Activated naive CD4-positive, alpha-beta T cell treated with anti-CD3 and anti-CD28 coated beads for 36 hours (primary cell): ENCODE results near the gene ZNF816. TPM values are rescaled to one million over a fixed set of nuclear protein-coding genes. Genes with fewer than 3 reads are reported as not detected.
"Not testable (repeated sequence)": the region's sequence is repeated elsewhere in the genome, so short reads cannot be mapped to it uniquely, and the experiment has no call there.

ENCODE experiments used
- CTCF ChIA-PET: fragments of 350-600 bp; sonication (Branson Sonifier 250); formaldehyde crosslinking; loops from one replicate; lab custom pipeline; 2021; ENCODE audit warnings: antibody characterized with exemption; lab: Charles Lee
- DNase-seq: peaks from one replicate; pipeline ENCODE4 v3.0.0-alpha.2; 2020
- H3K27ac Mint-ChIP-seq: one replicate; pipeline ENCODE4 v1.8.0; 2021; ENCODE audit warnings: mild to moderate bottlenecking, mixed read lengths
- H3K27me3 Mint-ChIP-seq: one replicate; pipeline ENCODE4 v1.8.0; 2021; ENCODE audit warnings: low read depth, mixed read lengths
- H3K36me3 Mint-ChIP-seq: one replicate; pipeline ENCODE4 v1.8.0; 2021; ENCODE audit warnings: low read depth, mixed read lengths
- H3K4me1 Mint-ChIP-seq: one replicate; pipeline ENCODE4 v1.8.0; 2021; ENCODE audit warnings: low read depth, mixed read lengths
- H3K4me3 Mint-ChIP-seq: one replicate; pipeline ENCODE4 v1.8.0; 2021; ENCODE audit warnings: mild to moderate bottlenecking, moderate library complexity, mixed read lengths
- H3K9me3 Mint-ChIP-seq: one replicate; pipeline ENCODE4 v1.8.0; 2021; ENCODE audit warnings: mixed read lengths
- intact Hi-C: fragments of 100-400 bp; cut with micrococcal nuclease; formaldehyde crosslinking; loops from one replicate; pipeline ENCODE4 v1.15.1; 2023
- total RNA-seq, 2 experiments: library from RNA; stranded (reverse); gene quantifications; one replicate each; pipeline ENCODE4 v1.2.3, GENCODE V29; 2021

Gene ZNF816
- total RNA-seq, 2 experiments from 2014 or later, result 10.4 to 10.7 TPM

DNA sequence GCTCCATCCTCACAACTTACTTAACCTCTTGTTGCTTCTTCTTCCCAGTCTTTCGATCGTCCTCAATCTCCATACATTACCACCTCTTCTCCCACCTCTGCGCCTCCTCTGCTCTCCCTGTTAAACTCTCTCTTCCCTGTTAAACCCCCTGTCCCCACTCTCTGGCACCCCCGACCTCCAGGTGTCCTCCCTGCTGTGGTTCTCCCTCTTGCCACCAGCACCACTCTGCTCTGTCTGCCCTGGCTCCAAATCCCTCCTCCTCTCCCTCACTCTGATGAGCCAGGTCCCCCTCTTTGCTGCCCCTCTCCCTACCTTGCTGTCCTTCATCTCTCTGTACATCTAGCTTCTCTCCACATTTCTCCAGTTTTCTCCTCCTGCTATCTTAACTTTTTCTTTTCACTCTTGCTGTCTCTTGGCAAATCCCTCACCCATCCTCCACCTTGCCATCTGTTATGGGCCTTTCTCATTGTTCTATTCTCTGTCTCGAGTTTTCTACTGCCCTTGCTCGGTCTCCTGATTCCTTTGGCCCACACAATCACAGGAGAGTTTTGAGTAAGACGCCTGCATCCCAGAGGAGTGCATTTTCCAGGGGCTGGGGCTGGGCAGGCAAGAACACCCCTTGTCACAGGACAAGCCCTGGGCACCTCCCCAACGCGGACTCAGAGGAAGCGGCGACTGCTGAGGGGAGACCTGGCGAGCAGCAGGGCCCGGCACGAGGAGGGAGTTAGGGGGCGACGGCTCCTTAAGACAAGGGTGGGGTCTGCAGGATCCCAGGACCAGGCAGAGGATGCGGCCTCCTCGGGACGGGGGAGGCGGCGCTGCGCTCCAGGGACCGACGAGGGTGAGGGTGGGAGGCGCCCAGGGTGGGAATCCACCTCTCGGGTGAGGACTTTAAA is 29.7 kb upstream of the ZNF816 start:
- Mint-ChIP-seq H3K9me3 (peaks cover 11% of the 10 kb centered on the region), H3K4me1 (peaks cover 13% of the 10 kb centered on the region), H3K4me3 (peak overlapping the region; percentile 77), H3K36me3 (peaks cover 26% of the 10 kb centered on the region), H3K27me3 (peaks cover 2% of the 10 kb centered on the region), H3K27ac (no peak overlapping the region)
- intact Hi-C loops, result loop anchor here (1.0 to 5.0 kb wide), 3 partner anchors 30 to 744 kb away; partner anchors contain the start of gene ZNF816
- DNase-seq, result peak; percentile 9
- CTCF ChIA-PET, result no interaction called here

DNA sequence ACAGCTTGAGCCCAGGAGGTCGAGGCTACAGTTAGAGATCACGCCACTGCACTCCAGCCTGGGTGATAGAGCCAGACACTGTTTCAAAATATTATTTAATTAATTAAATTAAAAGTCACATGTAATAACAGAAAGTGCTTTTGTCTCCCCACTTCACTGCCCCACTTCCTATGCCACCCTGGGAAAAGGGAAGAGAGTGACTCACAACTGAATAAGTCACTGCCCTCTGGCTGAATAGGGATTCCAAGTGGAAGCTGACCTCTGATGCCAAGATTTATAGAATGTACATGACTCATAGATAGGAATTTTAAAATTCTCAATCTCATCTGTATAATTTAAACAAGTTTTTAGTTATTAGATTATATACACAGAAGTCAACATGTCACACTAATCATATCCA is 28.8 kb upstream of the ZNF816 start:
- DNase-seq, result no peak
- Mint-ChIP-seq H3K36me3 (peaks cover 35% of the 10 kb centered on the region), H3K9me3 (peaks cover 19% of the 10 kb centered on the region), H3K4me3 (no peak overlapping the region), H3K27me3 (peaks cover 2% of the 10 kb centered on the region), H3K27ac (no peak overlapping the region), H3K4me1 (peaks cover 13% of the 10 kb centered on the region)
- CTCF ChIA-PET, result no interaction called here
- intact Hi-C loops, result loop anchor here (5.0 kb wide), 1 partner anchor 206 kb away; no protein-coding TSS in a partner anchor

DNA sequence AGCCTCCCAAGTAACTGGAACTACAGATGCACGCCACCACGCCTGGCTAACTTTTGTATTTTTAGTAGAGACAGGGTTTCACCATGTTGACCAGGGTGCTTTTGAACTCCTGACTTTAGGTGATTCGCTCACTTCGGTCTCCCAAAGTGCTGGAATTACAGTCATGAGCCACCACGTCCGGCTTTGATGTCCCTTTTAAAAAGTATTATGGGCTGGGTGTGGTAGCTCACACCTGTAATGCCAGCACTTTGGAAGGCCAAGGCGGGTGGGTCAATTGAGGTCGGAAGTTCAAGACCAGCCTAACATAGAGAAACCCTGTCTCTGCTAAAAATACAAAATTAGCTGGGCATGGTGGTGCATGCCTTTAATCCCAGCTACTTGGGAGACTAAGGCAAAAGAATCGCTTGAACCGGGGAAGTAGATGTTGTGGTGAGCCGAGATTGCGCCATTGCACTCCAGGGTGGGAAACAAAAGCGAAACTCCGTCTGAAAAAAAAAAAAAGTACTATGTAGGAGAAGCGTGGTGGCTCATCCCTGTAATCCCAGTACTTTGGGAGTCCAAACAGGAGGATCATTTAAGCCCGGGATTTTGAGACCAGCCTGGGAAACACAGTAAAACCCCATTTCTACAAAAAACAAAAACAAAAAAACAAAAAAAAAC is 28.2 kb upstream of the ZNF816 start:
- no peak overlapping the region for H3K4me3 Mint-ChIP-seq
- DNase-seq, result no peak
- H3K27ac Mint-ChIP-seq, result no peak overlapping the region
- intact Hi-C loops, result loop anchor here (5.0 kb wide), 1 partner anchor 206 kb away; no protein-coding TSS in a partner anchor
- H3K4me1 Mint-ChIP-seq, result peaks cover 13% of the 10 kb centered on the region
- CTCF ChIA-PET, result no interaction called here
- H3K36me3 Mint-ChIP-seq, result peaks cover 41% of the 10 kb centered on the region
- peaks cover 24% of the 10 kb centered on the region for H3K9me3 Mint-ChIP-seq
- peaks cover 2% of the 10 kb centered on the region for H3K27me3 Mint-ChIP-seq

DNA sequence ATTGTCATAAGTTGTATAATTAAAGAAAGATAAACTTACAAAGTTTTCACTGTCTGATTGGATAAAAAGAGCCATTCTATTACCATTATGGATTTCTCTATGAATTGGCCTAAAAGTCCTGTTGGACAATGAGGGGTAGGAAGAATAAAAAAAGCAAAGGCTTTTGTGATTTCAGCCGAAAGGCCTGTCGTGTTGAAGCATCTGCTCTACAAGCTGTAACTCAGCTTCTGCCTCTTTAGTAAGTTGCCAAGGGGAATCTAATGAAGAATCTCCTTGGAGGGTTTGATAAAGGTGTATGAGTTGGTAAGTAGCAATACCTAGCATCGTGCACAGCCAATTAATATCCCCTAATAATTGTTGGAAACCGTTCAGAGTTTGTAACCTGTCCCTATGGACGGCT is 25.8 kb upstream of the ZNF816 start:
- peaks cover 56% of the 10 kb centered on the region for H3K36me3 Mint-ChIP-seq
- no peak overlapping the region for H3K27ac Mint-ChIP-seq
- H3K9me3 Mint-ChIP-seq, result peaks cover 36% of the 10 kb centered on the region
- H3K27me3 Mint-ChIP-seq, result peaks cover 2% of the 10 kb centered on the region
- intact Hi-C loops, result no loop called here
- CTCF ChIA-PET, result no interaction called here
- peaks cover 13% of the 10 kb centered on the region for H3K4me1 Mint-ChIP-seq
- DNase-seq, result no peak
- no peak overlapping the region for H3K4me3 Mint-ChIP-seq

DNA sequence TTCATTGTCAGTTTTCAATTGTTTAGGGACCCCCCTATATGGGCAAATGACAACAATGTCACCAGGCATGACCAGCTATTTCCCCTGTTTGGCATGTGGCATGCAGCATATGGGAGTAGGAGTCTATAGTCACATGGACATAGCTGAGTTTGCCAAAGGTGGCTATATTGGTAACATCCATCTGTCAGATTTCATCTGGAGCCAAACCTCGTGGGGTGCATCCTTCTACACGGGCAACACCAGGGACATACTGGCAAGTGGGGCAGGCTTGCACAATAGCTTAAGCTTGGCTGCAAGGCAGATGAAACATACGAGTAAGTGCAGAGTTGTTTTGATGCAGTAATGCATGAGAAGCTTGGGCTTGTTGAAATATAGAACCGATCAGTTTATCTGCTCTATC is 24.5 kb upstream of the ZNF816 start:
- H3K27ac Mint-ChIP-seq, result no peak overlapping the region
- peaks cover 57% of the 10 kb centered on the region for H3K36me3 Mint-ChIP-seq
- DNase-seq, result no peak
- H3K27me3 Mint-ChIP-seq, result peaks cover 2% of the 10 kb centered on the region
- H3K9me3 Mint-ChIP-seq, result peaks cover 40% of the 10 kb centered on the region
- CTCF ChIA-PET, result no interaction called here
- peaks cover 4% of the 10 kb centered on the region for H3K4me1 Mint-ChIP-seq
- intact Hi-C loops, result no loop called here
- no peak overlapping the region for H3K4me3 Mint-ChIP-seq

DNA sequence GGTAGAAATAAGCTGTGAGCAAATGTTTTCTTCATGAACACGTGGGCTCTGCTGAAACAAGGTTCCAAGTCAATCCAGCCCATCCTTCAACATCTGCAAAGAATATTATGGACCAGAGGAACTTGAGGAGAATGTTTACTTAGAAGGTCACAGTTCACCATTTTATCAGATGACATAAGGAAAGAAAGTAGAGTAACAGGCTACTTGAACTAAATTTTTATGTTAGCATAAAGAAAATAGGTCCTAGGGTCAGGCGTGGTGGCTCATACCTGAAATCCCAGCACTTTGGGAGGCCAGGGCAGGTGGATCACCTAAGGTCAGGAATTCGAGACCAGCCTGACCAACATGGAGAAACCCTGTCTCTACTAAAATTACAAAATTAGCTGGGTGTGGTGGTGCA is 20.5 kb upstream of the ZNF816 start:
- DNase-seq, intact Hi-C loops, H3K27me3 Mint-ChIP-seq, H3K4me3 Mint-ChIP-seq, CTCF ChIA-PET, H3K27ac Mint-ChIP-seq, H3K4me1 Mint-ChIP-seq: not testable (repeated sequence)
- peaks cover 60% of the 10 kb centered on the region for H3K36me3 Mint-ChIP-seq
- peaks cover 40% of the 10 kb centered on the region for H3K9me3 Mint-ChIP-seq

DNA sequence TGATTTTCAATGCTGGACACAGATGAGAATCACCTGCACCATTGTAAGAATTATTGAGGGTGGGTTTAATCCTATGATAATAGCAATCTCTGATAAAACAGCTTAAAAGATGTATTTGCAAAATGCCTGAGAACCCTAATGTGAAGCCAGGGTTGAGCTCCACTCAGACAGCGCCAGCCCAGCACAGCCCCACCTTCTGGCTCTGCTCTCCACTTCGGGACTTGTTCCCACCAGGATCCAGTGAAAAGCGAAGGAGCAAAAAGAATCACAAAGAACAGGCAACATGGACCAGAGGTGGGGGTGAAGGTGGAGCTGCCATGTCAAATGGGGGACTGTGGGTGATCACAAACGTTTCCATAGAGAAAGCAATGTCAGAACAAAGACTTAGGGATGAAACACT is 18.6 kb upstream of the ZNF816 start:
- H3K4me3 Mint-ChIP-seq, result no peak overlapping the region
- intact Hi-C loops, result no loop called here
- no peaks in the 10 kb centered on the region for H3K27me3 Mint-ChIP-seq
- no peak for DNase-seq
- H3K36me3 Mint-ChIP-seq, result peaks cover 46% of the 10 kb centered on the region
- peaks cover 28% of the 10 kb centered on the region for H3K9me3 Mint-ChIP-seq
- H3K27ac Mint-ChIP-seq, result no peak overlapping the region
- CTCF ChIA-PET, result no interaction called here
- no peaks in the 10 kb centered on the region for H3K4me1 Mint-ChIP-seq

DNA sequence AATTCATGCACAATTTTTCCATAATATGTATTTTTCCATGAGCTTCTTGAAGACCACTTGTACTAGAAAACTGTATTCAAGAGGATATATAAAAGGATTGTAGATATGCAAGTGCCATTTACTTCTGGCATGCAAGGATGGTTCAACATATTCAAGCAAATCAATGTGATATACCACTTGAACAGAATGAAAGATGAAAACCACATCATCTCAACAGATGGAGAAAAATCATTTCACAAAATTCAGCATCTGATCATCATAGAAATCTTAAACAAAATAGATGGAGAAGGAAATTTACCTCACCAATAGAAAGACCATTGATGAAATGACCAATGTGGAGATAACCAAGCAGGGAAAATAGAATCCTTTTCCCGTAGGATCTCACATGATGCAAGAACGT is 5.1 kb upstream of the ZNF816 start:
- DNase-seq, result no peak
- Mint-ChIP-seq H3K9me3 (peaks cover 34% of the 10 kb centered on the region), H3K27ac (no peak overlapping the region), H3K4me3 (no peak overlapping the region), H3K36me3 (peaks cover 40% of the 10 kb centered on the region), H3K27me3 (no peaks in the 10 kb centered on the region), H3K4me1 (peaks cover 10% of the 10 kb centered on the region)
- intact Hi-C loops, result loop anchor here (10.0 kb wide), 1 partner anchor 183 kb away; the partner anchor contains the start of gene ZNF600
- CTCF ChIA-PET, result no interaction called here

DNA sequence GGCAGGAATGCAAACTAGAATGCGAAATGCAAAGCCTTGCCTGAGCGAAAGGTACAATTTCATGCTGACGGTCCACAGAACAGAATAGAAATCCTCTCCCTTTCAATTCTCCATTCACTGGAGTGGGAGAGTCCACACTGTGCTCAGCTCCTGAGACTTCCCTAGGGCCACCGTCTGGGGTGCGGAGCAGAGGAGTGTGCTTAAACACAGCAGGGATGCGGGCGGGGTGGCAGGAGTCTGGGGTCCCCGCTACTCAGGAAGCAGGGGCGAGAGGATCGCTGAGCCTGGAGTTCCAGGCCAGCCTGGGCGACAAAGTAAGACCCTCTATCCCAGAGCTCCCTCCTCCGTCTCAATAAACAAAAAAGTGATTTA is 552 bp upstream of the ZNF816 start:
- H3K27ac Mint-ChIP-seq, result peak overlapping the region; percentile 87
- H3K36me3 Mint-ChIP-seq, result peaks cover 40% of the 10 kb centered on the region
- intact Hi-C loops, result loop anchor here (2.0 to 10.0 kb wide), 3 partner anchors 140 to 196 kb away; partner anchors contain the start of genes ZNF160, ZNF347 and ZNF600
- peaks cover 39% of the 10 kb centered on the region for H3K9me3 Mint-ChIP-seq
- H3K27me3 Mint-ChIP-seq, result no peaks in the 10 kb centered on the region
- H3K4me1 Mint-ChIP-seq, result peaks cover 16% of the 10 kb centered on the region
- CTCF ChIA-PET, result no interaction called here
- peak overlapping the region; percentile 85 for H3K4me3 Mint-ChIP-seq
- DNase-seq, result peak; percentile 12

DNA sequence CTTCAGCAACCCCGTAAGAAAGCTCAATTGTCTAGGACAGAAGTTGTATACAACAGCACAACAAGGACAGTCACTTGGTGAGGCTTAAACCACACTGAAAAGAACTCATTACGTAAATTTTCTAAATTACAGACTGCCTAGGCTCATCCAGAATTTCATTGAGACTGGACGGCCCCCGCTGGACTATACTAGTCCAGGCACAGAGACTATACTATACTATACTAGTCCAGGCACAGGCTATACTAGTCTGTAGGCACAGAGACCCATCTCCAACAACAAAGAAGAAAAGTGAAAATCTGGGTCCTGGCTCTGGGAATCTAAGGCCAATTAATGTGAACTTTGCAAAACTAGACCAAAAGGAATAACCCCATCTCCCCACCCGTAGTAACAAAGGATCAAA is 700 bp downstream of the ZNF816 start:
- intact Hi-C loops, result loop anchor here (1.0 to 10.0 kb wide), 5 partner anchors 31 to 197 kb away; partner anchors contain the start of genes ZNF160, ZNF320, ZNF347 and ZNF600
- CTCF ChIA-PET, result no interaction called here
- no peak for DNase-seq
- H3K27ac Mint-ChIP-seq, result peak overlapping the region; percentile 78
- H3K4me3 Mint-ChIP-seq, result peak overlapping the region; percentile 85
- peaks cover 16% of the 10 kb centered on the region for H3K4me1 Mint-ChIP-seq
- no peaks in the 10 kb centered on the region for H3K27me3 Mint-ChIP-seq
- H3K36me3 Mint-ChIP-seq, result peaks cover 42% of the 10 kb centered on the region
- peaks cover 42% of the 10 kb centered on the region for H3K9me3 Mint-ChIP-seq

DNA sequence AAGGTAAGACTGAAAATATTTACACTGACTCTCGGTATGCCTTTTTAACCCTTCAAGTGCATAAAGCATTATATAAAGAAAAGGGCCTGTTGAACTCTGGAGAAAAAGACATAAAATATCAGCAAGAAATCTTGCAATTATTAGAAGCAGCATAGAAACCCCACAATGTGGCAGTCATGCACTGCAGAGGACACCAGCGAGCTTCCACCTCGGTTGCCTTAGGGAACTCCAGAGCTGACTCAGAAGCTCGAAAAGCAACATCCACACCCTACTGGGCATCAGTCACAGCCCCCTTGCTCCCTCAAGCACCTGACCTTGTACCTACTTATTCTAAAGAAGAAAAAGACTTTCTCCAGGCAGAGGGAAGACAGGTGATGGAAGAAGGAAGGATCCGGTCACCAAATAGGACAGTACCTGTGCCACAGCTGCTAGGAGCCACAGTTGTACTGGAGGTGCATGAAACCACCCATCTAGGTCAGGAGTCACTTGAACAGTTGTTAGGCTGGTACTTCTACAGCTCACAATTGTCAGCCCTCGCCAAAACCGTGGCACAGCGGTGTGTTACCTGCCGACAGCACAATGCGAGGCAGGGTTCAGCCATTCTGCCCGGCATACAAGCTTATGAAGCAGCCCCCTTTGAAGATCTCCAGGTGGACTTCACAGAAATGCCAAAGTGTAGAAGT is 2.9 kb downstream of the ZNF816 start:
- H3K4me1 Mint-ChIP-seq, result peaks cover 16% of the 10 kb centered on the region
- intact Hi-C loops, result loop anchor here (10.0 kb wide), 1 partner anchor 175 kb away; the partner anchor contains the start of gene ZNF600

DNA sequence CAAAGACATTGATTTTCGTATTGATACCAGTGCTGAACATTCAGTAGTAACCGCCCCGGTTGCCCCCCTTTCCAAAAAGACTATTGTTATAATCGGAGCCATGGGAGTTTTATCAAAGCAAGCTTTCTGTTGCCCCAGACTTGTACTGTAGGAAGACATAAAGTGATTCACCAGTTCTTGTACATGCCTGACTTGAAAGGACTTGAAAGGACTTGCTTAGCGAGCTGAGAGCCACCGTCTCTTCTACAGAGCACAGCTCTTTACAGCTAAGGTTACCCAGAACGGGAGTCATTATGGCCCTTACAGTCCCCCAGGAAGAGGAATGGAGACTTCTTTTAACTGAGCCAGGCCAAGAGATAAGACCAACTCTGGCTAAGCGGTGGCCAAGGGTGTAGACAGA is 5.1 kb downstream of the ZNF816 start:
- intact Hi-C loops, result no loop called here
- CTCF ChIA-PET, result no interaction called here
- Mint-ChIP-seq H3K27ac (no peak overlapping the region), H3K4me3 (no peak overlapping the region), H3K9me3 (peaks cover 66% of the 10 kb centered on the region), H3K36me3 (peaks cover 78% of the 10 kb centered on the region), H3K27me3 (no peaks in the 10 kb centered on the region), H3K4me1 (peaks cover 7% of the 10 kb centered on the region)
- DNase-seq, result no peak

More for the DNA sequence above, 2.9 kb downstream of the ZNF816 start:
- Mint-ChIP-seq H3K9me3 (peaks cover 54% of the 10 kb centered on the region), H3K36me3 (peaks cover 61% of the 10 kb centered on the region), H3K4me3 (no peak overlapping the region), H3K27ac (no peak overlapping the region), H3K27me3 (no peaks in the 10 kb centered on the region)
- no peak for DNase-seq
- CTCF ChIA-PET, result interaction anchor here (0.9 kb wide), 1 partner anchor 34 kb away, joined by 3 read pairs; no protein-coding TSS in a partner anchor
